COLO829 (cell line): ENCODE data around the gene ARID3B.

Experiments
- DNase-seq: peaks from one replicate; pipeline ENCODE4 v3.0.0; 2012; ENCODE audit warnings: low spot score

ARID3B gene

DNA sequence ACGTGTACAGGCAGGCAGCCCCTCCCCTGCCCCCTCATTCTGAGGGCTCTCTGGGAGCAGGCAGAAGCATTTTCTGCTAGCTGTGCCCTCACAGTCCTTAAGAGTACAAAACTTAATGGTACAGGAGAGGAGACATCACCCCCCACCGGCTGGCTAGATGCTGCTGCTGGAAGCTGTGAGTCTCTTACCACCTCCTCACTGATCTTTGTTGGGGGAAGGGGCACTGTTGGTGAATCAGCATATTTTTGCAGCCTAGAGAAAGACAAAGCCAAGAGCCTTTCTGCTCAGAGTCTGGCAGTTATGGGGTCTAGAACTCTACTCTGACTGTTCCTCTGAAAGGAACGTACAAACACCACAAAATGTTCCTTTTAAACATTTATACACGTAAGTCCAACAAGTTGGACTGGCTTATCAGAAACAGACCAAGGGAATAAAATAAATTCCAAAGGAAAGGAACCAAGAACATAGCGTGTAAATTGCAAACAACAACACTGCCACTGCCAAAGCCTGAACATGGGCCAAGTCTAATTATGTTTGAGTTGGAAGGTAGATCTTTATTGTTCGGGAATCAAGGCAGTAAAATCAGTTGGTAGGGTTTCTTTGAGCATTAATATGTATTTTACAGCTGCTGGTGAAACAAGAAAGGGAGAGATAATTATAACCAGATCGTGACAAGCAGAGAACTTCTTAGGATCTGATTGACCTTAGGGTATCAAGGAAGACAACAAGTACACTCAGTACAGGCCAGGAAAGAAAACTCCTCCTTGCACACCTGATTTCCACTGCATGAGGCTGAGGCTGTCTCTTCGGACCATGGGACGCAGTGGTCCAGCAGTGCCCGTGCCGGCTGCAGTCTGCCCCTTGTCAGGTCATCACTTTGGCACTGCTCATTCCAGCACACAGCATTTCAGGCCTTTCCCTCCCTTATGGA, 102.0 kb downstream of the ARID3B start:
- no peak for DNase-seq

DNA sequence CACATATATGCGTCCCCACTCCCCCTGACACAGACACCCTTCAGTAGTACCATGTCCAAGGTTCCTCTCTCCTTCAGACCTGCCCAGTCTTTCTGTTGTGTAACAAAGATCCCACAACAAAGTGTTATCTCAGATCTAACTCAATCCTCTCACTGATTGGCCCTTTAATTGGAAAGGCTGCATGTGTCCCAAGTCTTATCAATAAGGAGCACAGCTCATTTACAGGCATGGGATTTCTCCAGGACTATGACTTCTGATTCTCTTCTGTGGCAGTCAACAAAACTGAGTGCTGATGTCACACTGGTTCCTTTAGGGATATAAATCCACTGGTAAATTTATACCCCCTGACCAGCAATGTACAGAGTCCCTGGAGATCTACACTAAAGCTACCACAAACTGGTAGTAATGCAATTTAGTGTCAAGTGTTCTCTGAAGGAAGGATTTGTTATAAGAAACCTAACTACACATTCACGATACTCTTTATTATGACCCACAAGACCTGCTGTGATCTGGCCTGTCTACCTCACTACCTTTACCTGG, 102.7 kb downstream of the ARID3B start:
- no peak for DNase-seq

DNA sequence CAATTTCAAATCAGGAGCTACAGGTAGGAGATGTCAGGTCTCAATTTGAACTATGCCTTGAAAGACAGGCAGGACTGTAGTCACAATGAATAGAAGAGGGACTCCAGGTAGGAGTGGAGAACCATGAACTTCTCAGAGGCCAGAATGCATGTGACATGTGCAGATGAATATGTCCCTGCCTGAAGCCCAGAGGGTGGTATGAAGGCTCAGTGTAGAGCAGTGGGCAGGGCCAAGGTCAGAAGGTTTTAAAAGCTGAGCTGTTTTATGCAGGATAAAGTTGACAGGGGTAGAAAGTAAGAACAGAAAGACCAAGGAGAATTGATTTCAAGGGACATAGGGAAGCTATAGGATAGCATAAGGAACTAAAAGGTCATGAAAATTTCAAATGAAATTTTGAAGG, 105.5 kb downstream of the ARID3B start:
- DNase-seq: no peak
